Stimulated activated naive B cell treated with anti-CD40 and anti-IgM and Interleukin-4, amounts not matched to agents 10 μg/mL and 1 μg/mL and 100 μg/mL, for 72 hours (primary cell): ENCODE data around the gene MMS22L.

ENCODE experiments used
- ATAC-seq, 2 donors: fragments of 150-1000 bp; cut with Tn5 transposase; replicated peaks; 2 replicates each; pipeline ENCODE4 v1.10.0; 2021; ENCODE audit warnings: moderate library complexity in 1 of 2
- DNase-seq: peaks from one replicate; pipeline ENCODE4 v3.0.0; 2021
- H3K27ac Mint-ChIP-seq: one replicate; pipeline ENCODE4 v1.8.0; 2022; ENCODE audit warnings: mild to moderate bottlenecking, mixed read lengths
- H3K27me3 Mint-ChIP-seq, 2 donors: one replicate each; pipeline ENCODE4 v1.8.0; 2022; ENCODE audit warnings: mixed read lengths in 2 of 2
- H3K36me3 Mint-ChIP-seq, 2 donors: one replicate each; pipeline ENCODE4 v1.8.0; 2022; ENCODE audit warnings: mixed read lengths in 2 of 2, mild to moderate bottlenecking in 1 of 2
- H3K4me1 Mint-ChIP-seq, 2 donors: one replicate each; pipeline ENCODE4 v1.8.0; 2022; ENCODE audit warnings: mixed read lengths in 2 of 2, mild to moderate bottlenecking in 1 of 2
- H3K4me3 Mint-ChIP-seq, 2 donors: one replicate each; pipeline ENCODE4 v1.8.0; 2022; ENCODE audit warnings: mild to moderate bottlenecking in 2 of 2, mixed read lengths in 2 of 2, moderate library complexity in 1 of 2
- H3K9me3 Mint-ChIP-seq, 2 donors: one replicate each; pipeline ENCODE4 v1.8.0; 2022; ENCODE audit warnings: mixed read lengths in 2 of 2, mild to moderate bottlenecking in 1 of 2

MMS22L gene

DNA sequence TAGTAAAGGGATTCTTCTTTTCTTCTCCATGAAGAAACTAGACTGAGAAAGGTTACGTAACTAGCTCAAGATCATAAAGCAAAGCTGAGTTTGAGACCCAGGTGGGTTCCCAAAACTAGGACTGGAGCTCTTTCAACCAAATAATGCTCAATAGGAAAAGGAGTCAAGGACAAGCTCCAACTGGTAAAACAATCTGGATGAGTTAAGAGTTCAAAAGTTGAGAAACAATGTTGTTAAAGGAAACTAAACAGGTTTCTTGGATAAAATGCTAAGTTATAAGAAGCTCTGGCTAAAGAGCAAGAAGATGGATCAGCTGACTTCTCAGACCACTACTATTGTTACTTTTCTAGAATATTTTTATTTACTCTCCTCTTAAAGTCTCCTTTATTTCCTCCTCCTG is 137.3 kb downstream of the MMS22L start:
- no peaks in the 10 kb centered on the region for H3K9me3 Mint-ChIP-seq
- H3K4me1 Mint-ChIP-seq: no peaks in the 10 kb centered on the region
- no peaks in the 10 kb centered on the region for H3K27me3 Mint-ChIP-seq
- no peak overlapping the region for H3K27ac Mint-ChIP-seq
- ATAC-seq (no peak), DNase-seq (no peak)
- H3K4me3 Mint-ChIP-seq: no peak overlapping the region
- peaks cover 8 to 24% of the 10 kb centered on the region in 2 donors for H3K36me3 Mint-ChIP-seq

DNA sequence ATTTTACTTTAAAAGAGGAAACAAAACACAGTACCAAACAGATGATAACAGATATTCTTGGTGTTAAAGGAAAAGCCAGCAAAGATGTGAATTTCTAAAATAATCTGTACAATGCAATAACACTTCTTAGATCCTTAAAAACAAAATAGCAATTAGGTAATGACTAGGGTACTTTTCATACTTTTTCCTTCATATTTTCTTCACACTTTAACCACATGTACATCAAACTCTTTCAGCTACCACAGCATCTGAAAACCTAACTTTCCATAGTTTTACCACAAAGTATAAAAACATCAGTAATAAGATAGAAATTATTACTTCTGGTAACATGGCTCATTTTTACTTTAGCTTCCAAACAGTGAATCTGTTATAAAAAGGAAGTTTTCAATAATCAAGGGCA is 141.3 kb downstream of the MMS22L start:
- no peak overlapping the region for H3K4me3 Mint-ChIP-seq
- H3K27me3 Mint-ChIP-seq: no peaks in the 10 kb centered on the region
- no peaks in the 10 kb centered on the region for H3K9me3 Mint-ChIP-seq
- DNase-seq (no peak), ATAC-seq (no peak)
- H3K4me1 Mint-ChIP-seq: no peaks in the 10 kb centered on the region
- no peak overlapping the region for H3K27ac Mint-ChIP-seq
- peaks cover 4 to 19% of the 10 kb centered on the region in 2 donors for H3K36me3 Mint-ChIP-seq

DNA sequence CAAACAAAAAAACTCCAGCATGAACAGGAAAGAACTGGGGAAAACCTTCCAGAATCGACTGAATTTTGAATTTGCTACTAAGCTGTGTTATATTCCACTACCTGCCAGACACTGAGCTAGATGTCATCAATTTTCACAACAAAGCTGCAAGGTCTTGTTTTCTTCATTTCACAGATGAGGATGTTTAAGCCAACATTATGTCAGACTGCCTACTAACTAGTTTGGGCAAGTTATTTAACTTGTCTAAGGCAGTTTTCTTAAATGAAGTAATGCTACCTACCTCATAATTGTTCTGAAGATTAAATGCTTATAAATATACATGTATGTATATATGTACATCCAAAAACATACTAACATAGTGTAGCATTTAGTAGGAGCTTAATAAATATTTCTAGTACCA is 144.4 kb downstream of the MMS22L start:
- Mint-ChIP-seq H3K36me3 (peaks cover 1 to 5% of the 10 kb centered on the region in 2 donors), H3K4me3 (no peak overlapping the region), H3K27ac (no peak overlapping the region)

DNA sequence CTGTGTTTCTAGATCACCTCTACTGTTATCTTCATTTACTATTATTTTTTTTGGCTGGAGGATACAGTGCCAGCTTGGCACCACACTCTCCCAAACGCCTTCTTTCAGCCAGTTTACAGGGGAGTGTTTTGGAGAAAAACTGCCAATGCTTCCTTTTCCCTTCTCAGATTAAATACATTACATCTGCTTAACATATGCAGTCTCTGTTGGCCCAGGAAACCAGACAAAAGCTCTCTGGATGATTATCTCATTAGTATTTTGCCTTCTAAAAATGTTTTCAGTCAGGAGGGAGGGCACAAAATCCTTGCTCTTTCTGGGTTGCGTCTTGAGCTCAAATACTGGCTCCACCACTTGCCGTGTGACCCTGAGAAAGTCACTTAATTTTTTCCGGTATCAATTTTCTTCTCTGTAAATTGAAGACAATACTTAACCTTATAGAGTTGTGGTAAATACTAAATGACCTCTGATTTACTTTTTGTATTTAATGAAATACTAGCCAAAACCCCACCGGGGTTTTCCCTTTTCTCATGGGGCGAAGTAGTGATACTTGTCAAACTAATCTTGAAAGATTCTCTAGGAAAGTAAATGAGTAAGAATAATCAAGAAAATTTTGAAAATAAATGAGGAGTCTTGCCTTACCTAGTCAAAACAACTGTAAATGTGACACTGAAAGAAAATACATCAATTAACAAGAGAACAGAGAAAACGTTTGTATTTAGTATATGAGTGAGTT is 146.2 kb downstream of the MMS22L start:
- Mint-ChIP-seq H3K4me1 (no peaks in the 10 kb centered on the region), H3K27ac (no peak overlapping the region), H3K4me3 (no peak overlapping the region), H3K36me3 (peaks cover 0 to 1% of the 10 kb centered on the region in 2 donors), H3K9me3 (no peaks in the 10 kb centered on the region), H3K27me3 (no peaks in the 10 kb centered on the region)
- no peak for ATAC-seq
- no peak for DNase-seq

More for the DNA sequence above, 144.4 kb downstream of the MMS22L start:
- ATAC-seq (no peak), DNase-seq (no peak)
- no peaks in the 10 kb centered on the region for H3K27me3 Mint-ChIP-seq
- H3K9me3 Mint-ChIP-seq: no peaks in the 10 kb centered on the region
- no peaks in the 10 kb centered on the region for H3K4me1 Mint-ChIP-seq

DNA sequence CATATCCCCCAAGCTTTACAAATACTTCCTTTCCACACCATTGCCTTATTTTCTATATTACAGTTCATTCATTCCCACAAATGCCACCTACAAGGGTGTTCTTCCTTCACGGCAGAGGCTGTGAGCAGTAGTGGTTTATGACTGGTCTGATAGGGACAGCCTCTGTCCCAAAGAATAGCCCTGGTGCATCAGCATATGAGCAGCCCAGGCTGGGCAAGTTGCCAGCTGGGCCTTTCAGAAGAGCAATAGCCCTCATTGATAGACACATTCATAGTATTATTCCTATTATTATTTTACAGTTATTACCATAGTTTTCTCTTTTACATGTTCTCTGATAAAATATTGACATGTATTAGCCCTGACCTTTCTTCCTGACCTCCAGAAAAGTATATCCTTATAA is 149.9 kb downstream of the MMS22L start:
- Mint-ChIP-seq H3K4me1 (no peaks in the 10 kb centered on the region), H3K36me3 (peaks cover 0 to under 1% of the 10 kb centered on the region in 2 donors), H3K4me3 (no peak overlapping the region), H3K27ac (no peak overlapping the region), H3K27me3 (no peaks in the 10 kb centered on the region), H3K9me3 (no peaks in the 10 kb centered on the region)
- ATAC-seq (no peak), DNase-seq (no peak)

DNA sequence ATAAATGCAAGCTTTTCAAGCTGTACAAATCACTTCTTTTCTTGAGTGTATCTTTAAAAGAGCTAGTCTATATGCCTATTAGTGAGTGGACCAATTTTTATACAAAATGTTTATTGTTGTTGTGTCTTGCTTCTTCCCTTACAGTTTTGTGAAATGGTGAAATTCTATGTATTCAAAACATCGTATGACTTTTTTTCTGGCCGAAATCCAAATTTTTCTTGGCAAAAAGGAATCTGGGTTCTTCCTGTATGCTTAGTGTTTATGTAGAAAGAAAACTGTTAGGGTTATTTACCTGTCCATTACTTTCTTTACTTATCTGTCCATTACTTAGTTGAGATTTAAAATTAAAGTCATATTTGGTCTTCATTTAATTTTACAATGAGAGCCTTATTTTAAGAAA is 153.9 kb downstream of the MMS22L start:
- H3K4me3 Mint-ChIP-seq: no peak overlapping the region
- no peak overlapping the region for H3K27ac Mint-ChIP-seq
- no peaks in the 10 kb centered on the region for H3K27me3 Mint-ChIP-seq
- DNase-seq (no peak), ATAC-seq (no peak)
- H3K4me1 Mint-ChIP-seq: no peaks in the 10 kb centered on the region
- no peaks in the 10 kb centered on the region for H3K36me3 Mint-ChIP-seq
- peaks cover 0 to 2% of the 10 kb centered on the region in 2 donors for H3K9me3 Mint-ChIP-seq

DNA sequence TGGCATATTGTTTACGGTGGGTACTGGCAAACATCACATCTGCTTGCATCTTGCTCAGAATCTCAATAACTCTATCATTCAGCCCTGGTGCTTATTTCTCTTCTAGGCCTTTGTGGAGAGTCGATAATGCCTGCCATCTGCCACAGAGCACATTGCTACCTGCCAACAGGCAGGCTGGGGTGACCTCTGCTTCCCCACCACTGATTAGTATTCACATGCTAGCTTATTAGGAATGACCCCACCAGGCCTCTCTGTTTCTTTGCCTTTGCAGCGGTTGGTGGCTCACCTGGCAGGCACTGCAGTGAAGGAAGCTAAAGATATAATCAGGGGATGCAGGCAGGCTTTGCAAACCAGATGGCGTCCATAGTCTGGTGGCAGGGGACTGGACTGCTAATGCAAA is 154.5 kb downstream of the MMS22L start:
- H3K27me3 Mint-ChIP-seq: no peaks in the 10 kb centered on the region
- DNase-seq (no peak), ATAC-seq (no peak)
- H3K4me1 Mint-ChIP-seq: no peaks in the 10 kb centered on the region
- no peaks in the 10 kb centered on the region for H3K36me3 Mint-ChIP-seq
- no peak overlapping the region for H3K27ac Mint-ChIP-seq
- peaks cover 0 to 2% of the 10 kb centered on the region in 2 donors for H3K9me3 Mint-ChIP-seq
- no peak overlapping the region for H3K4me3 Mint-ChIP-seq

DNA sequence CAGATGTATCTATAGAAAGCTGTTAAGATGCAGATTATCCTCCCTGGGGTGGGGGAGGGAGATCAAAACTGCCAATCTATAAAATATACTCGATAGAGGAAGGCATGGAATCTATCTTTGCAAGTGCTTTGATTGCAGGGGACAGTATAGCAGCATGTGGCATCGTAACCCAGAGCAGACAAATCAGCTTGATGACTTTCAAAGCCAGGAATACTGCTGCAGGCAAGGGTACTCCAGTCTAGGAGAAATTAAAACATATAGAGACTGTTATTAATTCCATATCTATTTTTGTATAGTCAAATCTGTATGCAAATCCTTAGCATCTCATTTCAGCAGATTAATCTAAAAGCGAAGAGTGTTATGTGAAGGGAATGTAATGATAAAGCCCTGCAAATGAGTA is 159.4 kb downstream of the MMS22L start:
- H3K4me3 Mint-ChIP-seq: no peak overlapping the region
- ATAC-seq: no peak
- H3K36me3 Mint-ChIP-seq: peaks cover 0 to 4% of the 10 kb centered on the region in 2 donors

DNA sequence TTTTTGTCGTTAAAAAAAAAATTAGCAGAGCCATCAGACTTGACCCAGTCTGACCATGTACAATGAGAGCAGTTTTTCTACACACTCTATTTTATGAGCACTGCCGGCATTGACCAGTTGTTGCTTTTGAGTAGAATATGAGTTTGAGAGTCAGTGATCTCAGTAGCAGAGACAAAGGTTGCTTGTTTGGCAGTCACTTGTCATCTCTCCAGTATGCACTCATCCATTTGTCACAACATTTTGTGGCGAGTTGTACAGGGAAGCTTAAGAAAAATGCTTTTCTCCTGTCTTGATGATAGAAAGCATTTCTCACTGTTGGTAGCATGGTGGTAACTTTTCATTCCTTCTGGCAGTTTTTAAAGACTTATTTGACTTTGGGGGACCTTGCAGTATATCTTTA is 159.9 kb downstream of the MMS22L start:
- Mint-ChIP-seq H3K36me3 (peaks cover 0 to 4% of the 10 kb centered on the region in 2 donors), H3K4me3 (no peak overlapping the region), H3K27ac (no peak overlapping the region), H3K27me3 (peaks cover 8 to 13% of the 10 kb centered on the region in 2 donors), H3K4me1 (no peaks in the 10 kb centered on the region), H3K9me3 (peaks cover 8 to 9% of the 10 kb centered on the region in 2 donors)
- DNase-seq (no peak), ATAC-seq (no peak)

More for the DNA sequence above, 159.4 kb downstream of the MMS22L start:
- H3K27ac Mint-ChIP-seq: no peak overlapping the region
- no peaks in the 10 kb centered on the region for H3K4me1 Mint-ChIP-seq
- peaks cover 8 to 13% of the 10 kb centered on the region in 2 donors for H3K27me3 Mint-ChIP-seq
- H3K9me3 Mint-ChIP-seq: peaks cover 8 to 9% of the 10 kb centered on the region in 2 donors
- no peak for DNase-seq

DNA sequence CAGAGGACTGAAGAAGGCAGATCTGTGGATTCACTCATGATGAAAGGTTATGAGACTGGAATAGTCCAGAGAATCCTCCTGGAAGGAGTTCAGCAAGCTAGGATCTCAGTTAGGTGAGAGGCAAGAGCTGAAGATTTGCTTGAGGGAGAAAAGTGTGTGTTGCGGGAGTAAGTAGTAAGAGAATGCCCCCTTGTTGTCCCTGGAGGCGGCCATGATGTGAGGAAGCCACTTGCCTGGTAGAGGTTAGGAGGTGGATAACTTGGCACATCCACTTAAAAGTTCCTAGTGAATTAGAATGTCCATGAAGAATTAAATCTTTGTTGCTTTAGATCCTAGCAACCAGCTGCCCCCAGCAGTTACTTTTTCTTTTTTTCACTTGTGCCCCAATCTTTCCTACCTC is 162.5 kb downstream of the MMS22L start:
- H3K36me3 Mint-ChIP-seq: peaks cover 0 to 4% of the 10 kb centered on the region in 2 donors
- no peaks in the 10 kb centered on the region for H3K4me1 Mint-ChIP-seq
- peaks cover 8 to 13% of the 10 kb centered on the region in 2 donors for H3K27me3 Mint-ChIP-seq
- H3K4me3 Mint-ChIP-seq: no peak overlapping the region
- no peak overlapping the region for H3K27ac Mint-ChIP-seq
- no peak for DNase-seq
- ATAC-seq: no peak
- peaks cover 8 to 9% of the 10 kb centered on the region in 2 donors for H3K9me3 Mint-ChIP-seq

DNA sequence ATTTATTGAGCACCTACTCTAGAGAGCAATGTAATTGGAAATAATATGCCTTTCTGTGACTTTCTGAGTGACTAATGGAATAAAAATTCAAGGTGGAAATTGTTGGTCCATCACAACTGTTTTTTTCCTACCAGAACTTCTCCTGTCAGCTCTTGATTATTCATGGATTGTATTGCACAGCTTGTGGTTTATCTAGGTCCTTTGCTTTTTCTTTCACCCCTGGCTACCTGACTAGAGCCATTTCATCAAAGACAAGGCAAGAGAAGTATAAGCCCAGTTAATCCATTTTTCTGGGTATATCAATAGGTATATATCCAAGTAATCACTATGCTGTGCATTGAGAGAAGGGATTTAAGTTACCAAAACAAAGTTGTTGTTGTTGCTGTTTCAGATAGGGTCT is 168.4 kb downstream of the MMS22L start:
- peaks cover 0 to 2% of the 10 kb centered on the region in 2 donors for H3K9me3 Mint-ChIP-seq
- no peaks in the 10 kb centered on the region for H3K4me1 Mint-ChIP-seq
- no peak overlapping the region for H3K27ac Mint-ChIP-seq
- no peak overlapping the region for H3K4me3 Mint-ChIP-seq
- ATAC-seq: no peak
- no peak for DNase-seq
- peaks cover 3 to 5% of the 10 kb centered on the region in 2 donors for H3K36me3 Mint-ChIP-seq
- H3K27me3 Mint-ChIP-seq: peaks cover 0 to 4% of the 10 kb centered on the region in 2 donors

DNA sequence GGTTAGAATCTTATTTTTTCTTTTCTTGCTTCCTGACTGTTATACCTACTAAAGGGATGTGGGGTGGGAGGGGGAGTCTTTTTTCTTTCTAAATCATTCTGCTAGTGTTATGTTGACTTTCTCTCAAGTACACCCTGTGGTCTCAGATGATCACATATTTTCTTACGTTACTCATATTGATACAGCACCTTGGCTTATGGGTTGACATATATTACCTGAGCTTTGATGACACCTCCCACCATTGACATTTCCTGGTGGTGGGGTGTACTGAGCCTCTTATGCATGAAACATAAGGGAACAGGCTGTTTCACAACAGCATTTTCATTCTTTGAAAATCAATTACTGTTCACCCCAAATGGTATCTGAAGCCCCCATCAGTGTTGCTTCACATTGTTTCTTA is 169.8 kb downstream of the MMS22L start:
- ATAC-seq (no peak), DNase-seq (no peak)
- Mint-ChIP-seq H3K27me3 (no peaks in the 10 kb centered on the region), H3K9me3 (peaks cover 0 to 2% of the 10 kb centered on the region in 2 donors), H3K27ac (no peak overlapping the region), H3K4me3 (no peak overlapping the region), H3K36me3 (peaks cover 3 to 5% of the 10 kb centered on the region in 2 donors), H3K4me1 (no peaks in the 10 kb centered on the region)

DNA sequence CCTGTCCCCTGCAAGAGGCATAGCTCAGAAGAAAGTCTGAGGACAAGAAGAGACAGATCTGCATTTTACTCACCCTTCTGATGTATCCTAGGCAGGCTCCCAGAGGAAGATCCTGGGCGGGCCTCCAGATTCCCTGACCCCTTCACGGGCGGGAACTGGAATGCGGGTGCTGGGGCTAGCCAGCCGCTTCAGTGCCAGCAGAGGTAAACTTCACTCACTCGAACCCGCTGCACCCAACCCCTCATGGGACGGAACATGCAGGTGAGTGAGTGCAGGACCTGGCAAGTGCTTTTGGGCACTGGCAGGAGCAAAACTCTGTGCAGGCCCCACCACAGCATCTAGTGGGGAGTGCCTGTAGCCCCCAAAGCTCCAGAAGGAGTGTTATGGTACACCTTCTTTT is 171.8 kb downstream of the MMS22L start:
- Mint-ChIP-seq H3K36me3 (peaks cover 3 to 5% of the 10 kb centered on the region in 2 donors), H3K4me3 (no peak overlapping the region), H3K4me1 (no peaks in the 10 kb centered on the region), H3K9me3 (peaks cover 0 to 2% of the 10 kb centered on the region in 2 donors), H3K27ac (no peak overlapping the region), H3K27me3 (no peaks in the 10 kb centered on the region)
- ATAC-seq (no peak), DNase-seq (no peak)

DNA sequence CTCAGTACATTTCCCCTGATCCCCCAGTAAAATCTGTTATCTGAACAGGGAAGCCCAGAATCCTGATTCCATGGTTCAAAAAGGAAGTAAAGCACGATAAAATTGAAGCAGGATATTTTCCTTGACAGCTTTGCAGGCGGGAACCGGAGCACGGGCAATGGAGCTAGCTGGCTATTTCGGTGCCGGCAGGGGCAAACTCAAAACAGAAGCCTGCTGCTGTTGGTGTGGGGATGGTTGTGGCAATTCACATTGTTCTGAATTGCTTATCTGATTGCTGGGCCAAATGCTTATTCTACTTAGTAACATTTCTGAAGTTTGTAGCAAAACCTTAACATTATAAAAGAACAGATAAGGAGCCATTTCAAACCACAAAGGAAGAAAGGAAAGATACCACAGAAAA is 172.4 kb downstream of the MMS22L start:
- Mint-ChIP-seq H3K4me1 (no peaks in the 10 kb centered on the region), H3K36me3 (peaks cover 3 to 5% of the 10 kb centered on the region in 2 donors), H3K9me3 (peaks cover 0 to 2% of the 10 kb centered on the region in 2 donors), H3K27ac (peak overlapping the region; percentile 31), H3K27me3 (no peaks in the 10 kb centered on the region), H3K4me3 (no peak overlapping the region)
- DNase-seq (no peak), ATAC-seq (no peak)

DNA sequence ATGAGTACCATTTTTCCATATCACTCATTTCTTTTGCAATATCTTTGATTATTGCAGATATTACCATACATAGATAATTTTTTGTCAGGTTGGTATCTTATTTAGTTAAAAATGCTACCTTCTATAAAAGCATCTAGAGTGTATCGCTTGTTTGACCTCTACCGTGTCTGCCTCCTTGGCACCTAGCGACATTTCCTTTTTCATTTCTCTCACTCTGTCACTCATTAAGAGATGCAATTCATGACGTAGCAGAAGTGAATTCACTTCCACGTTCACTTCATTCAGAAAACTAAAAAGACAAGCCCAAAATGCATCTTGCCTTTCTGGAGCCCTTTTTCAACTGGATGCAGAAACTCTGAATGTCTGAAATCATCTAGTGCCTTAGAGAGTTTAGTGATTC is 172.9 kb downstream of the MMS22L start:
- Mint-ChIP-seq H3K9me3 (peaks cover 0 to 2% of the 10 kb centered on the region in 2 donors), H3K36me3 (peaks cover 3 to 7% of the 10 kb centered on the region in 2 donors), H3K4me3 (no peak overlapping the region), H3K27ac (no peak overlapping the region), H3K4me1 (no peaks in the 10 kb centered on the region), H3K27me3 (peaks cover 0 to 3% of the 10 kb centered on the region in 2 donors)
- no peak for ATAC-seq
- no peak for DNase-seq
